Mesenchymal stem cell (in vitro differentiated cells and primary cell): Measurements from ENCODE around the gene COL6A3.

ENCODE experiments used
- DNase-seq: peaks from one replicate; pipeline ENCODE4 v3.0.0-alpha.2; 2013
- H2AFZ ChIP-seq: one replicate; pipeline ENCODE4 v1.6.1; 2013; ENCODE audit warnings: low read depth, mild to moderate bottlenecking, control low read depth, inconsistent platforms, low read length, moderate library complexity
- H2AK5ac ChIP-seq: 2 replicates; pipeline ENCODE4 v1.6.1; 2013; ENCODE audit warnings: low read length, moderate library complexity, mild to moderate bottlenecking, inconsistent platforms; ENCODE audit not compliant: severe bottlenecking
- H2BK120ac ChIP-seq: one replicate; pipeline ENCODE4 v1.6.1; 2013; ENCODE audit warnings: low read depth, mild to moderate bottlenecking, inconsistent platforms, low read length, moderate library complexity
- H2BK12ac ChIP-seq, 2 experiments: one replicate each; pipeline ENCODE4 v1.6.1; 2013; ENCODE audit warnings: inconsistent platforms in 2 of 2, low read length in 2 of 2, mild to moderate bottlenecking in 2 of 2, moderate library complexity in 2 of 2, control low read depth in 1 of 2
- H2BK15ac ChIP-seq: one replicate; pipeline ENCODE4 v1.6.1; 2013; ENCODE audit warnings: mild to moderate bottlenecking, low read depth, inconsistent platforms; ENCODE audit not compliant: poor library complexity, severe bottlenecking
- H2BK5ac ChIP-seq: 2 replicates; pipeline ENCODE4 v1.6.1; 2013; ENCODE audit warnings: low read depth, mild to moderate bottlenecking, low read length, control low read depth, inconsistent platforms; ENCODE audit not compliant: poor library complexity, severe bottlenecking
- H3K14ac ChIP-seq, 2 experiments: one replicate each; pipeline ENCODE4 v1.6.1; 2013; ENCODE audit warnings: inconsistent platforms in 2 of 2, low read length in 2 of 2, control low read depth in 1 of 2, mild to moderate bottlenecking in 1 of 2, moderate library complexity in 1 of 2
- H3K18ac ChIP-seq, 2 experiments: one replicate each; pipeline ENCODE4 v1.6.1; 2013; ENCODE audit warnings: inconsistent platforms in 2 of 2, low read length in 2 of 2, control low read depth in 1 of 2, low read depth in 1 of 2, mild to moderate bottlenecking in 1 of 2
- H3K23ac ChIP-seq, 2 experiments: one replicate each; pipeline ENCODE4 v1.6.1; 2013; ENCODE audit warnings: inconsistent platforms in 2 of 2, low read length in 2 of 2, mild to moderate bottlenecking in 2 of 2, moderate library complexity in 2 of 2, control low read depth in 1 of 2
- H3K27ac ChIP-seq: 2 replicates; pipeline ENCODE4 v1.5.1; 2013; ENCODE audit warnings: mild to moderate bottlenecking, moderate library complexity, low read length, control low read depth, inconsistent platforms; ENCODE audit not compliant: poor library complexity, severe bottlenecking
- H3K27me3 ChIP-seq, 2 experiments: 2 replicates each; pipeline versions ENCODE4 v1.6.1 to v1.7.0; 2013; ENCODE audit warnings: low read length in 2 of 2, mild to moderate bottlenecking in 2 of 2, moderate library complexity in 2 of 2, control low read depth in 1 of 2, inconsistent platforms in 1 of 2; ENCODE audit not compliant: control insufficient read depth in 1 of 2, insufficient read depth in 1 of 2
- H3K36me3 ChIP-seq, 2 experiments: 2 replicates each; pipeline versions ENCODE4 v1.6.1 to v1.7.0; 2013; ENCODE audit warnings: low read length in 2 of 2, control low read depth in 1 of 2, inconsistent platforms in 1 of 2, low read depth in 1 of 2, mild to moderate bottlenecking in 1 of 2; ENCODE audit not compliant: insufficient read depth in 2 of 2, control insufficient read depth in 1 of 2
- H3K4ac ChIP-seq, 2 experiments: one replicate each; pipeline ENCODE4 v1.6.1; 2013; ENCODE audit warnings: inconsistent platforms in 2 of 2, low read length in 2 of 2, mild to moderate bottlenecking in 2 of 2, moderate library complexity in 2 of 2, control low read depth in 1 of 2, low read depth in 1 of 2
- H3K4me1 ChIP-seq: 2 replicates; pipeline ENCODE4 v1.6.1; 2013; ENCODE audit warnings: low read depth, low read length, control low read depth; ENCODE audit not compliant: control insufficient read depth, insufficient read depth
- H3K4me2 ChIP-seq: 2 replicates; pipeline ENCODE4 v1.6.1; 2013; ENCODE audit warnings: low read length, mild to moderate bottlenecking, inconsistent platforms; ENCODE audit not compliant: poor library complexity, severe bottlenecking
- H3K4me3 ChIP-seq, 2 experiments: 2 replicates each; pipeline versions ENCODE4 v1.5.1 to v1.7.0; 2013; ENCODE audit warnings: low read length in 2 of 2, mild to moderate bottlenecking in 2 of 2, control low read depth in 1 of 2, low read depth in 1 of 2; ENCODE audit not compliant: insufficient read depth in 1 of 2
- H3K79me1 ChIP-seq: replicated peaks from 2 replicates; pipeline ENCODE4 v1.6.1; 2013; ENCODE audit warnings: mild to moderate bottlenecking, control low read depth, low read length, inconsistent platforms; ENCODE audit not compliant: poor library complexity, severe bottlenecking
- H3K9ac ChIP-seq: 2 replicates; pipeline ENCODE4 v1.7.0; 2013; ENCODE audit warnings: mild to moderate bottlenecking, low read length, moderate library complexity
- H3K9me3 ChIP-seq: 2 replicates; pipeline ENCODE4 v1.7.0; 2013; ENCODE audit warnings: mild to moderate bottlenecking, low read length; ENCODE audit not compliant: control insufficient read depth
- H4K8ac ChIP-seq: one replicate; pipeline ENCODE4 v1.6.1; 2013; ENCODE audit warnings: inconsistent platforms, mild to moderate bottlenecking, low read length, moderate library complexity
- H4K91ac ChIP-seq: one replicate; pipeline ENCODE4 v1.6.1; 2013; ENCODE audit warnings: mild to moderate bottlenecking, low read length, inconsistent platforms
- WGBS: methylation state at CpG from one replicate; pipeline ENCODE4 v1.1.7; 2013; ENCODE audit warnings: mixed read lengths; 5-methylcytosine and 5-hydroxymethylcytosine counted together

COL6A3 gene

GRCh38 chr2:237359518-237359840 lies 54.5 kb downstream of the COL6A3 start:
- Histone ChIP-seq H3K23ac (no peak overlapping the region), H3K14ac (no peak overlapping the region), H3K9ac (peak overlapping the region; percentile 80), H3K18ac (no peak overlapping the region), H2BK120ac (no peak overlapping the region), H3K27me3 (no peaks in the 10 kb centered on the region), H3K27ac (no peak overlapping the region), H2BK5ac (no peak overlapping the region), H3K4me2 (no peak overlapping the region), H3K4me3 (no peak overlapping the region), H2BK12ac (peak overlapping the region in 1 of 2 experiments; percentile 18), H2AFZ (no peak overlapping the region), H3K4ac (no peak overlapping the region), H3K4me1 (peaks cover 1% of the 10 kb centered on the region), H3K79me1 (no peaks in the 10 kb centered on the region), H4K8ac (no peak overlapping the region), H3K9me3 (no peaks in the 10 kb centered on the region), H2BK15ac (no peak overlapping the region), H4K91ac (no peak overlapping the region), H3K36me3 (peaks cover 0 to 100% of the 10 kb centered on the region in 2 experiments), H2AK5ac (no peak overlapping the region)
- no peak for DNase-seq
- 91% methylated on average over 8 of the region's 8 CpGs for WGBS

GRCh38 chr2:237358721-237359517 lies 55.0 kb downstream of the COL6A3 start:
- H3K27ac ChIP-seq, result no peak overlapping the region
- H3K4ac ChIP-seq, result no peak overlapping the region
- no peak overlapping the region for H2BK120ac ChIP-seq
- no peak overlapping the region for H2BK12ac ChIP-seq
- H3K4me1 ChIP-seq, result peaks cover 1% of the 10 kb centered on the region
- no peaks in the 10 kb centered on the region for H3K27me3 ChIP-seq
- H2BK15ac ChIP-seq, result no peak overlapping the region
- H3K9me3 ChIP-seq, result no peaks in the 10 kb centered on the region
- 84% methylated on average over 8 of the region's 9 CpGs for WGBS
- peak overlapping the region in 1 of 2 experiments; percentile 31 for H3K14ac ChIP-seq
- H3K4me3 ChIP-seq, result no peak overlapping the region
- H4K8ac ChIP-seq, result no peak overlapping the region
- no peak overlapping the region for H3K18ac ChIP-seq
- H3K36me3 ChIP-seq, result peaks cover 0 to 100% of the 10 kb centered on the region in 2 experiments
- H4K91ac ChIP-seq, result no peak overlapping the region
- H2BK5ac ChIP-seq, result no peak overlapping the region
- no peak overlapping the region for H3K23ac ChIP-seq
- H3K79me1 ChIP-seq, result no peaks in the 10 kb centered on the region
- DNase-seq, result no peak
- no peak overlapping the region for H2AFZ ChIP-seq
- H2AK5ac ChIP-seq, result no peak overlapping the region
- no peak overlapping the region for H3K4me2 ChIP-seq
- peak overlapping the region; percentile 80 for H3K9ac ChIP-seq

GRCh38 chr2:237355701-237356100 lies 58.3 kb downstream of the COL6A3 start:
- Histone ChIP-seq H4K91ac (no peak overlapping the region), H3K9me3 (no peaks in the 10 kb centered on the region), H3K9ac (peak overlapping the region; percentile 80), H2BK15ac (no peak overlapping the region), H2AK5ac (no peak overlapping the region), H2AFZ (no peak overlapping the region), H4K8ac (no peak overlapping the region), H3K14ac (no peak overlapping the region), H2BK120ac (no peak overlapping the region), H3K79me1 (no peaks in the 10 kb centered on the region), H3K4me3 (no peak overlapping the region), H3K36me3 (peaks cover 0 to 100% of the 10 kb centered on the region in 2 experiments), H3K4me2 (no peak overlapping the region), H3K4ac (no peak overlapping the region), H3K18ac (no peak overlapping the region), H3K23ac (no peak overlapping the region), H3K4me1 (no peaks in the 10 kb centered on the region), H3K27me3 (peaks cover 0 to 6% of the 10 kb centered on the region in 2 experiments), H2BK5ac (no peak overlapping the region), H2BK12ac (no peak overlapping the region), H3K27ac (no peak overlapping the region)
- WGBS, result 98% methylated on average over 5 of the region's 5 CpGs
- no peak for DNase-seq

GRCh38 chr2:237354892-237355291 lies 59.1 kb downstream of the COL6A3 start:
- H2BK120ac ChIP-seq, result no peak overlapping the region
- H3K27me3 ChIP-seq, result peaks cover 0 to 8% of the 10 kb centered on the region in 2 experiments
- no peak overlapping the region for H3K4me3 ChIP-seq
- H2AK5ac ChIP-seq, result peak overlapping the region; percentile 59
- H3K14ac ChIP-seq, result no peak overlapping the region
- H4K91ac ChIP-seq, result no peak overlapping the region
- no peak overlapping the region for H3K4me2 ChIP-seq
- no peak for DNase-seq
- no peaks in the 10 kb centered on the region for H3K9me3 ChIP-seq
- H3K79me1 ChIP-seq, result no peaks in the 10 kb centered on the region
- H3K27ac ChIP-seq, result no peak overlapping the region
- H3K9ac ChIP-seq, result peak overlapping the region; percentile 80
- no peak overlapping the region for H3K18ac ChIP-seq
- H2AFZ ChIP-seq, result no peak overlapping the region
- H3K4me1 ChIP-seq, result no peaks in the 10 kb centered on the region
- no peak overlapping the region for H2BK12ac ChIP-seq
- WGBS, result 99% methylated on average over 8 of the region's 8 CpGs
- H3K36me3 ChIP-seq, result peaks cover 0 to 100% of the 10 kb centered on the region in 2 experiments
- no peak overlapping the region for H4K8ac ChIP-seq
- no peak overlapping the region for H3K4ac ChIP-seq
- H3K23ac ChIP-seq, result no peak overlapping the region
- no peak overlapping the region for H2BK15ac ChIP-seq
- H2BK5ac ChIP-seq, result no peak overlapping the region
